ENCODE measurements around the gene CARD10. TPM values are rescaled to one million over a fixed set of nuclear protein-coding genes. Genes with fewer than 3 reads are reported as not detected.
"Not testable (repeated sequence)": the region's sequence is repeated elsewhere in the genome, so short reads cannot be mapped to it uniquely, and the experiment has no call there.

Gene CARD10
- total RNA-seq, 3 donors from 2014 or later (not counting 1 experiment from before 2014, with no cell fraction given) = 0.09 to 0.16 (median 0.10) TPM

DNA sequence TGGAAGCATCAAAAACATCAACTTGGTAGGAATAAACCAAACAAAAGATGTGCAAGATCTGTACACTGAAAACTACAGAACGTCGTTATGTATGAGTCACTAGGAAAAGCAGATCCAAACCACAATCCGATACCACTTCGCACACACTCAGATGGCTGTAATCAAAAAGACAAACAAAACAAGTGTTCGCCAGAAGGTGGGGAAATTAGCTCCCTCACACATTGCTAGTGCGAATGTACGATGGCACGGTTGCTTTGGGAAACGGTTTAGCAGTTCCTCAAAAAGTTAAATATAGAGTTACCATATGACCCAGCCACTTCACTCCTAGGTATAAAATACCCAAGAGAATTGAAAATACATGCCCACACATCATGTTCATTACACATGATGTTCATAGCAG, 14.8 kb upstream of the CARD10 start:
- H3K27me3 Mint-ChIP-seq (ENCODE audit: low read depth in 2 of 2) = peaks cover 18 to 22% of the 10 kb centered on the region in 2 donors
- Histone ChIP-seq H3K4me3 (ENCODE audit: low read length) (no peak overlapping the region), H3K36me3 (ENCODE audit: control insufficient read depth, insufficient read depth, low read length) (no peaks in the 10 kb centered on the region), H3K27me3 (ENCODE audit: control insufficient read depth, insufficient read depth, low read length) (no peaks in the 10 kb centered on the region), H3K9me3 (ENCODE audit: control insufficient read depth, insufficient read depth, low read length) (no peaks in the 10 kb centered on the region), H3K27ac (ENCODE audit: low read length) (no peak overlapping the region), H3K4me1 (ENCODE audit: control insufficient read depth, insufficient read depth, low read length) (peaks cover 10% of the 10 kb centered on the region)
- H3K36me3 Mint-ChIP-seq = no peaks in the 10 kb centered on the region
- intact Hi-C loops (cut with micrococcal nuclease) = no loop called here
- 9% methylated on average over 9 of the region's 9 CpGs for WGBS (ENCODE audit: insufficient coverage)
- H3K4me3 Mint-ChIP-seq = no peak overlapping the region
- TF ChIP-seq, protein P1, sequence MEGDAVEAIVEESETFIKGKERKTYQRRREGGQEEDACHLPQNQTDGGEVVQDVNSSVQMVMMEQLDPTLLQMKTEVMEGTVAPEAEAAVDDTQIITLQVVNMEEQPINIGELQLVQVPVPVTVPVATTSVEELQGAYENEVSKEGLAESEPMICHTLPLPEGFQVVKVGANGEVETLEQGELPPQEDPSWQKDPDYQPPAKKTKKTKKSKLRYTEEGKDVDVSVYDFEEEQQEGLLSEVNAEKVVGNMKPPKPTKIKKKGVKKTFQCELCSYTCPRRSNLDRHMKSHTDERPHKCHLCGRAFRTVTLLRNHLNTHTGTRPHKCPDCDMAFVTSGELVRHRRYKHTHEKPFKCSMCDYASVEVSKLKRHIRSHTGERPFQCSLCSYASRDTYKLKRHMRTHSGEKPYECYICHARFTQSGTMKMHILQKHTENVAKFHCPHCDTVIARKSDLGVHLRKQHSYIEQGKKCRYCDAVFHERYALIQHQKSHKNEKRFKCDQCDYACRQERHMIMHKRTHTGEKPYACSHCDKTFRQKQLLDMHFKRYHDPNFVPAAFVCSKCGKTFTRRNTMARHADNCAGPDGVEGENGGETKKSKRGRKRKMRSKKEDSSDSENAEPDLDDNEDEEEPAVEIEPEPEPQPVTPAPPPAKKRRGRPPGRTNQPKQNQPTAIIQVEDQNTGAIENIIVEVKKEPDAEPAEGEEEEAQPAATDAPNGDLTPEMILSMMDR (IDR thresholded peaks at IDR 0.05) = no peak
- no peak for ATAC-seq
- DNase-seq = no peak
- no peak overlapping the region for H3K27ac Mint-ChIP-seq
- peaks cover 5 to 8% of the 10 kb centered on the region in 2 donors for H3K4me1 Mint-ChIP-seq
- no peaks in the 10 kb centered on the region for H3K9me3 Mint-ChIP-seq

DNA sequence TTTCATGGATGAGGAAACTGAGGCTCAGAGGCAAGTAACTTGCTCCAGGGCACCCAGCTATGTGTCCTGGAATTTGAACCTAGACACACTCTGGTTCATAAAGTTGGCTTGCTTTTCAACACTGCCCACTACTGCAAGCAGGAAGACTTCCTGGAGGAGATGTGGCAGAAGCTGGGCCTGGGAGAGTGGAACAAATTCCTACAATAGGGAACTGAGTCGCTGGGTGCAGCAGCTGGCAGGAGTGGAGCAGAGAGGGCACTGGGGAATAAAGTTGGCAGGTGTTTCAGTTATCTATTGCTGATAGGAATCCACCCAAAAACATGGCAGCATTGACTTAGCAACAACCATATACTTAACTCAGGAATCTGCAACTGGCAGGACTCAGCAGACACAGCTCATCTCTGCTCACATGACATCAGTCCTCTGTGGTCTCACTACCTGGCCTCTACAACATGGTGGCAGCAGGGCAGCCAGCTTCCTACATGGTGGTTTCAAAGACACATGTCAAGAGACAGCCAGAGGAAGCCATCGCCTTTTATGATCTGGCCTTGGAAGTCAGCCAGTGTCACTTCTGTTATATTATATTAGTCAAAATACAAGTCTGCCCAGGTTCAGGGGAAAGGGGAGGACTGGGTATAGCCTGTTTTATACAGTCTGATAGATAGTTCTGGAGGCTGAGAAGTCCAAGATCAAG, 10.6 kb upstream of the CARD10 start:
- H3K9me3 ChIP-seq (ENCODE audit: control insufficient read depth, insufficient read depth, low read length) = no peaks in the 10 kb centered on the region
- Mint-ChIP-seq H3K36me3 (no peaks in the 10 kb centered on the region), H3K27ac (no peak overlapping the region), H3K4me3 (no peak overlapping the region), H3K4me1 (no peaks in the 10 kb centered on the region), H3K9me3 (no peaks in the 10 kb centered on the region), H3K27me3 (ENCODE audit: low read depth in 2 of 2) (peaks cover 18 to 21% of the 10 kb centered on the region in 2 donors)
- no peak overlapping the region for H3K27ac ChIP-seq (ENCODE audit: low read length)
- no peak overlapping the region for H3K4me3 ChIP-seq (ENCODE audit: low read length)
- DNase-seq (peak in 1 of 2 donors; percentile 20), ATAC-seq (no peak)
- H3K27me3 ChIP-seq (ENCODE audit: control insufficient read depth, insufficient read depth, low read length) = no peaks in the 10 kb centered on the region
- intact Hi-C loops (cut with micrococcal nuclease) = no loop called here
- H3K4me1 ChIP-seq (ENCODE audit: control insufficient read depth, insufficient read depth, low read length) = no peaks in the 10 kb centered on the region
- H3K36me3 ChIP-seq (ENCODE audit: control insufficient read depth, insufficient read depth, low read length) = no peaks in the 10 kb centered on the region
- TF ChIP-seq, protein P1 (IDR thresholded peaks at IDR 0.05) = no peak
- 60% methylated on average over 2 of the region's 2 CpGs for WGBS (ENCODE audit: insufficient coverage)

DNA sequence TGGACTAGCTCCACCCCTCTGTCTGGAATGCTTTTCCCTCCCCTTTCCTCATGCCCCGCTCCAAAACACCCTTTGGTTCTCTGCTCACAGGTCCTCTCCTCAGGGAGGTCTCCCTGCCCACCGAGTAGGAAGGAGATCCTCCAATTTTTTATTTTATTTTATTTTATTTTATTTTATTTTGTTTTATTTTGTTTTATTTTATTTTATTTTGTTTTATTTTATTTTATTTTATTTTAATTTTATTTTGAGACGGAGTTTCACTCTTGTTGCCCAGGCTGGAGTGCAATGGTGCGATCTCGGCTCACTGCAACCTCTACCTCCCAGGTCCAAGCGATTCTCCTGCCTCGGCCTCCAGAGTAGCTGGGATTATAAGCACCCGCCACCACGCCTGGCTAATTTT, 8.7 kb upstream of the CARD10 start:
- not testable (repeated sequence) for DNase-seq

DNA sequence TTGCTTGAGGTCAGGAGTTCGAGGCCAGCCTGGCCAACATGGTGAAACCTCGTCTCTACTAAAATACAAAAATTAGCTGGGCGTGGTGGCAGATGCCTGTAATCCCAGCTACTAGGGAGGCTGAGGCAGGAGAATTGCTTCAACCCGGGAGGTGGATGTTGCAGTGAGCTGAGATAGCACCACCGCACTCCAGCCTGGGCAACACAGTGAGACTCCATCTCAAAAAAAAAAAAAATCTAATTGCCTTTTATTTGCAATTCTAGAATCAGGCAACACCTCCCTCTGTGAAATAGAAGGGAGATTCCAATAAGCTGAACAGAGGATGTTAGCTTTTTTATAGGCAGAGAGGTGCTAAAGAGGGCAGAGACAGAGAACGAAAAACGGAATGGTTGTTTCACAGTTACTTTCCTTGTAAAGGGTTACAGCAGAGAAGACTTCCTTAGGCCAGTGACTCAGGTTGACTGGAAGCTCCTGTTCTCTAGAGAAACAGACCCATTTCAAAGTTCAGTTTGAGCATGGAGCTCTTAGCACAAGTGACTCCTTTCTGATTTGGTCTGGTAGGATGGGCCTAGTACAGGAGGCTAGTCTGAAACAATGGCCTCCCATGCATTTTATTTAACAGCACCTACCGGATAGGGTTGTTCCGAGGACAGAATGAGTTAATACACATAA, 8.0 kb upstream of the CARD10 start:
- ATAC-seq; H3K27ac ChIP-seq (ENCODE audit: low read length); H3K27ac Mint-ChIP-seq; H3K9me3 Mint-ChIP-seq; H3K9me3 ChIP-seq (ENCODE audit: control insufficient read depth, insufficient read depth, low read length); intact Hi-C loops (cut with micrococcal nuclease); DNase-seq; H3K4me3 Mint-ChIP-seq; H3K27me3 ChIP-seq (ENCODE audit: control insufficient read depth, insufficient read depth, low read length); H3K4me1 Mint-ChIP-seq; H3K36me3 Mint-ChIP-seq; H3K4me1 ChIP-seq (ENCODE audit: control insufficient read depth, insufficient read depth, low read length); H3K4me3 ChIP-seq (ENCODE audit: low read length); H3K36me3 ChIP-seq (ENCODE audit: control insufficient read depth, insufficient read depth, low read length): not testable (repeated sequence)
- peaks cover 17 to 20% of the 10 kb centered on the region in 2 donors for H3K27me3 Mint-ChIP-seq (ENCODE audit: low read depth in 2 of 2)
- 86% methylated on average over 8 of the region's 9 CpGs for WGBS (ENCODE audit: insufficient coverage)

More for the DNA sequence above, 8.7 kb upstream of the CARD10 start:
- H3K4me1 ChIP-seq (ENCODE audit: control insufficient read depth, insufficient read depth, low read length); H3K9me3 ChIP-seq (ENCODE audit: control insufficient read depth, insufficient read depth, low read length); H3K4me1 Mint-ChIP-seq; intact Hi-C loops (cut with micrococcal nuclease); H3K27me3 ChIP-seq (ENCODE audit: control insufficient read depth, insufficient read depth, low read length); H3K36me3 Mint-ChIP-seq; H3K27ac ChIP-seq (ENCODE audit: low read length); ATAC-seq; H3K4me3 ChIP-seq (ENCODE audit: low read length); H3K9me3 Mint-ChIP-seq; H3K4me3 Mint-ChIP-seq; H3K27ac Mint-ChIP-seq; H3K36me3 ChIP-seq (ENCODE audit: control insufficient read depth, insufficient read depth, low read length): not testable (repeated sequence)
- 87% methylated on average over 8 of the region's 9 CpGs for WGBS (ENCODE audit: insufficient coverage)
- H3K27me3 Mint-ChIP-seq (ENCODE audit: low read depth in 2 of 2) = peaks cover 13 to 14% of the 10 kb centered on the region in 2 donors

Data from natural killer cell (primary cell).